ENCODE data around the gene OCRL.
"Not testable (repeated sequence)": the region's sequence is repeated elsewhere in the genome, so short reads cannot be mapped to it uniquely, and the experiment has no call there.

GRCh38 chrX:129573652-129574051 is 33.6 kb downstream of the OCRL start:
- not testable (repeated sequence) for TF ChIP-seq CTCF (IDR thresholded peaks at IDR 0.05); EZH2 (IDR thresholded peaks at IDR 0.05; ENCODE audit: borderline replicate concordance, insufficient read depth, low read depth, low read length, poor library complexity, severe bottlenecking)
